ENCODE measurements around the gene GAREM1.

Gene GAREM1

GRCh38 chr18:32459361-32460101, 11.2 kb downstream of the GAREM1 start:
- no peak for DNase-seq (ENCODE audit: low read depth)

GRCh38 chr18:32455361-32455760, 15.3 kb downstream of the GAREM1 start:
- DNase-seq (ENCODE audit: low read depth), result no peak

GRCh38 chr18:32454593-32454992, 16.1 kb downstream of the GAREM1 start:
- DNase-seq (ENCODE audit: low read depth), result no peak

GRCh38 chr18:32450874-32451273, 19.8 kb downstream of the GAREM1 start:
- no peak for DNase-seq (ENCODE audit: low read depth)

- DNase-seq (ENCODE audit: low read depth), result no peak
Observed at GRCh38 chr18:32450026-32450691, 20.5 kb downstream of the GAREM1 start.

GRCh38 chr18:32446780-32447179, 23.9 kb downstream of the GAREM1 start:
- no peak for DNase-seq (ENCODE audit: low read depth)

- no peak for DNase-seq (ENCODE audit: low read depth)
Observed at GRCh38 chr18:32445846-32446245, 24.8 kb downstream of the GAREM1 start.

GRCh38 chr18:32443706-32444215, 26.9 kb downstream of the GAREM1 start:
- no peak for DNase-seq (ENCODE audit: low read depth)

GRCh38 chr18:32443033-32443705, 27.5 kb downstream of the GAREM1 start:
- DNase-seq (ENCODE audit: low read depth), result no peak

- no peak for DNase-seq (ENCODE audit: low read depth)
Observed at GRCh38 chr18:32442575-32442974, 28.1 kb downstream of the GAREM1 start.

GRCh38 chr18:32441533-32441932, 29.1 kb downstream of the GAREM1 start:
- no peak for DNase-seq (ENCODE audit: low read depth)

- DNase-seq (ENCODE audit: low read depth), result no peak
Observed at GRCh38 chr18:32440518-32440917, 30.2 kb downstream of the GAREM1 start.

GRCh38 chr18:32439802-32440201, 30.9 kb downstream of the GAREM1 start:
- no peak for DNase-seq (ENCODE audit: low read depth)

- no peak for DNase-seq (ENCODE audit: low read depth)
Observed at GRCh38 chr18:32439241-32439640, 31.4 kb downstream of the GAREM1 start.

- no peak for DNase-seq (ENCODE audit: low read depth)
Observed at GRCh38 chr18:32438173-32438572, 32.5 kb downstream of the GAREM1 start.

- no peak for DNase-seq (ENCODE audit: low read depth)
Observed at GRCh38 chr18:32437100-32437834, 33.4 kb downstream of the GAREM1 start.

- no peak for DNase-seq (ENCODE audit: low read depth)
Observed at GRCh38 chr18:32435631-32436500, 34.8 kb downstream of the GAREM1 start.

GRCh38 chr18:32431753-32432152, 38.9 kb downstream of the GAREM1 start:
- no peak for DNase-seq (ENCODE audit: low read depth)

- DNase-seq (ENCODE audit: low read depth), result no peak
Observed at GRCh38 chr18:32429402-32429801, 41.3 kb downstream of the GAREM1 start.

- no peak for DNase-seq (ENCODE audit: low read depth)
Observed at GRCh38 chr18:32427084-32427900, 43.4 kb downstream of the GAREM1 start.
